GM12801 (cell line): ENCODE results near the gene P2RY1.

Source experiments
- CTCF ChIP-seq: IDR thresholded peaks from one replicate; pipeline ENCODE4 v1.5.1; 2011; ENCODE audit warnings: control low read depth; ENCODE audit not compliant: insufficient read length; ENCODE audit errors: extremely low read depth

The P2RY1 gene

GRCh38 chr3:152834776-152835600, at the start of gene P2RY1:
TSS of gene P2RY1 (plus strand) at chr3:152835131. CDS start at chr3:152835783, 652 bp downstream.
- TF ChIP-seq CTCF, result no peak

- TF ChIP-seq CTCF, result no peak
Observed at GRCh38 chr3:152786977-152787681, 47.8 kb upstream of the P2RY1 start.

- TF ChIP-seq CTCF, result no peak
Observed at GRCh38 chr3:152790651-152791387, 44.1 kb upstream of the P2RY1 start.

- no peak for TF ChIP-seq CTCF
Observed at GRCh38 chr3:152793969-152794368, 41.0 kb upstream of the P2RY1 start.

- TF ChIP-seq CTCF, result no peak
Observed at GRCh38 chr3:152797751-152798432, 37.0 kb upstream of the P2RY1 start.

GRCh38 chr3:152811974-152812760, 22.8 kb upstream of the P2RY1 start:
- TF ChIP-seq CTCF, result no peak
